ENCODE data around the gene KLF4.

GRCh38 chr9:107435415-107435814 is 54.2 kb downstream of the KLF4 start:
- TF ChIP-seq POLR2AphosphoS5 (IDR thresholded peaks at IDR 0.05; ENCODE audit: low read depth, low read length) (no peak), SIN3A (IDR thresholded peaks at IDR 0.05; ENCODE audit: borderline replicate concordance, insufficient read depth, low read length) (no peak), TAF1 (IDR thresholded peaks at IDR 0.05; ENCODE audit: borderline replicate concordance, insufficient read depth, low read length) (no peak)

All from PFSK-1 (cell line).